ENCODE results near the gene NPVF.

Gene NPVF

DNA sequence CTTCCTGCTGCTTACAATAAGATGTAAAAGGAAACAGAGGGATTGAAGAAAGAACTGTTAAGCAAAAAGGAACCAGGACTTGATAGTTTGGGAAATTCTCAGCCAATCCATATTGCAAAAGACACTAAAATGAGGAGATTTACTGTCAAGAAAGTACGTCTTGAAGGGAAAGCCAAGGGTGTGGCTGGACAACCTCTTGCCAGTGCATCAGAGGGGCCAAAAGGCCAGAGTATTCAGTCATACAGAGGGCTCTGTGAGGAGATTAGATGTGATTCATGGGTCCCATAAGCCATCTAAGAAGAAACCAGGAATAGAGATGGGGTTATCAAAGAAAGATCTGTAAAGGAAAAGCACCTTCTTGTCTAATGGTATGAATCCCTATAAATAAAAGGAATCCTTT, 25.4 kb upstream of the NPVF start:
- no peaks in the 10 kb centered on the region for H3K9me3 ChIP-seq (ENCODE audit: control insufficient read depth in 2 of 2, low read length in 2 of 2)
- no peak overlapping the region for H3K4me3 ChIP-seq (ENCODE audit: low read length in 2 of 2)
- no peak overlapping the region for H3K27ac ChIP-seq (ENCODE audit: low read length)
- no peaks in the 10 kb centered on the region for H3K27me3 ChIP-seq (ENCODE audit: control insufficient read depth in 1 of 2, insufficient read depth in 2 of 2, low read length in 2 of 2)
- H3K36me3 ChIP-seq (ENCODE audit: control insufficient read depth in 2 of 2, insufficient read depth in 2 of 2, low read length in 2 of 2), result no peaks in the 10 kb centered on the region
- H3K4me1 ChIP-seq (ENCODE audit: control insufficient read depth, insufficient read depth, low read length), result no peaks in the 10 kb centered on the region
- no peak overlapping the region for H3K9ac ChIP-seq (ENCODE audit: low read length in 2 of 2)

DNA sequence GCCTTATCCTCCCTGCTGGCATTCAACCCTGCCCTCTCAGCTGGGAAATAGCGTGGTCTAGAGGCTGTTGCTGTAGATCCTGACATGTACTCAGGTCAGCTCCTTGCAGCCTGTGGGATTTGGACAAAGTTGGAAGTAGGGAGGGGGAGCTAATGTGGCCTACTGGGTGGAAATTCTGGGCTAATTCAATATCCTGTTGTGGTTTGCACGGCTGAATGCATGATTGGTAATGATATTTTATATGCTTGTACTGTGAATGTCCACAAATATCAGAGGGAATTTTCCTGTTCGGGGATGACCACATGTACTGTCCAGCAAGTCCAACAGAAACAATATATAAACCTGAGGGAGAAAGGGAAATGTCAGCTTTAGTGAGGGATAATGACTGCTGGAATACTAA, 22.1 kb upstream of the NPVF start:
- Histone ChIP-seq H3K4me3 (ENCODE audit: low read length in 2 of 2) (no peak overlapping the region), H3K9ac (ENCODE audit: low read length in 2 of 2) (no peak overlapping the region), H3K27me3 (ENCODE audit: control insufficient read depth in 1 of 2, insufficient read depth in 2 of 2, low read length in 2 of 2) (no peaks in the 10 kb centered on the region), H3K4me1 (ENCODE audit: control insufficient read depth, insufficient read depth, low read length) (no peaks in the 10 kb centered on the region), H3K27ac (ENCODE audit: low read length) (no peak overlapping the region), H3K36me3 (ENCODE audit: control insufficient read depth in 2 of 2, insufficient read depth in 2 of 2, low read length in 2 of 2) (no peaks in the 10 kb centered on the region), H3K9me3 (ENCODE audit: control insufficient read depth in 2 of 2, low read length in 2 of 2) (no peaks in the 10 kb centered on the region)

DNA sequence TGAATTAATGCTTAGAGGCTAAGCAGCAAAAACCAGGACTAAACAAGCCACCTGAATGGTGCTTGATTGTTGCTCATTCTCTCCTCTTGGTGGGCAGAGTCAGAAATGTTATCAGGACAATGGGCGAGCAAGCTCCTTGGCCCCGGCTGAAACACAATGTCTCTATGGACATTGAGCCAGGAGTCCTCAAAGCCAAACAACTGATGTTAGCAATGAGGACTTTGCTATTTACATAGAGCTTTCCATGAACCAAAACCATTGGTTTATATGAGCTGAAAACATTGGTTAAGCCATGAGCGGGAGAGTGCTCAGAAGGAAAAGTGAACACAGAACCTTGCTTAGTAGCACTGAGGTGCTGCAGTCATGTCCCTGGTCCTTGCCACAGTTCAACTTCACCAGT, 21.5 kb upstream of the NPVF start:
- H3K27me3 ChIP-seq (ENCODE audit: control insufficient read depth in 1 of 2, insufficient read depth in 2 of 2, low read length in 2 of 2), result no peaks in the 10 kb centered on the region
- no peak overlapping the region for H3K9ac ChIP-seq (ENCODE audit: low read length in 2 of 2)
- H3K4me3 ChIP-seq (ENCODE audit: low read length in 2 of 2), result no peak overlapping the region
- no peaks in the 10 kb centered on the region for H3K9me3 ChIP-seq (ENCODE audit: control insufficient read depth in 2 of 2, low read length in 2 of 2)
- H3K4me1 ChIP-seq (ENCODE audit: control insufficient read depth, insufficient read depth, low read length), result no peaks in the 10 kb centered on the region
- no peaks in the 10 kb centered on the region for H3K36me3 ChIP-seq (ENCODE audit: control insufficient read depth in 2 of 2, insufficient read depth in 2 of 2, low read length in 2 of 2)
- H3K27ac ChIP-seq (ENCODE audit: low read length), result no peak overlapping the region

DNA sequence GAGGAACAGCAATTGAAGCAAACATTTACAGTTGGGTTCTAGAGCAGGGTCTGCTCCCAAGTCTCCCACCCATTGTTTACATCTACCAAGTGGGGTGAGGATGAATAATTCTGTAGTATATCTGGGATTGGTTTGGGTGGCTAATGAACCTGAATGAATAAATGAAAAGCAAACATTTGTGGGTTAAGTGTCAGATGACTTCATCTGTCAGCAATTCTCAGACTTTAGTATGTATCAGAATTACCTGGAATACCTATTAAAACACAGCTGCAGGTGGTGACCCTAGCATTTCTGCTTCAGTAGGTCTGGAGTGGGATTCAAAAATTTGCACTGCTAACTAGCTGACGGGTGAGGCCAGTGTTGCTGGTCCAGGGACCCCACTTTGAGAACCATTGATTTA, 18.0 kb upstream of the NPVF start:
- Histone ChIP-seq H3K9me3 (ENCODE audit: control insufficient read depth in 2 of 2, low read length in 2 of 2) (no peaks in the 10 kb centered on the region), H3K36me3 (ENCODE audit: control insufficient read depth in 2 of 2, insufficient read depth in 2 of 2, low read length in 2 of 2) (no peaks in the 10 kb centered on the region), H3K4me3 (ENCODE audit: low read length in 2 of 2) (no peak overlapping the region), H3K4me1 (ENCODE audit: control insufficient read depth, insufficient read depth, low read length) (no peaks in the 10 kb centered on the region), H3K9ac (ENCODE audit: low read length in 2 of 2) (no peak overlapping the region), H3K27ac (ENCODE audit: low read length) (no peak overlapping the region), H3K27me3 (ENCODE audit: control insufficient read depth in 1 of 2, insufficient read depth in 2 of 2, low read length in 2 of 2) (no peaks in the 10 kb centered on the region)

GRCh38 chr7:25244254-25245033, 16.2 kb upstream of the NPVF start:
- no peaks in the 10 kb centered on the region for H3K36me3 ChIP-seq (ENCODE audit: control insufficient read depth in 2 of 2, insufficient read depth in 2 of 2, low read length in 2 of 2)
- no peak overlapping the region for H3K4me3 ChIP-seq (ENCODE audit: low read length in 2 of 2)
- H3K27ac ChIP-seq (ENCODE audit: low read length), result no peak overlapping the region
- no peaks in the 10 kb centered on the region for H3K4me1 ChIP-seq (ENCODE audit: control insufficient read depth, insufficient read depth, low read length)
- H3K27me3 ChIP-seq (ENCODE audit: control insufficient read depth in 1 of 2, insufficient read depth in 2 of 2, low read length in 2 of 2), result no peaks in the 10 kb centered on the region
- H3K9me3 ChIP-seq (ENCODE audit: control insufficient read depth in 2 of 2, low read length in 2 of 2), result no peaks in the 10 kb centered on the region
- H3K9ac ChIP-seq (ENCODE audit: low read length in 2 of 2), result no peak overlapping the region

- no peaks in the 10 kb centered on the region for H3K27me3 ChIP-seq (ENCODE audit: control insufficient read depth in 1 of 2, insufficient read depth in 2 of 2, low read length in 2 of 2)
- H3K27ac ChIP-seq (ENCODE audit: low read length), result no peak overlapping the region
- H3K4me1 ChIP-seq (ENCODE audit: control insufficient read depth, insufficient read depth, low read length), result no peaks in the 10 kb centered on the region
- no peaks in the 10 kb centered on the region for H3K9me3 ChIP-seq (ENCODE audit: control insufficient read depth in 2 of 2, low read length in 2 of 2)
- no peak overlapping the region for H3K4me3 ChIP-seq (ENCODE audit: low read length in 2 of 2)
- no peak overlapping the region for H3K9ac ChIP-seq (ENCODE audit: low read length in 2 of 2)
- H3K36me3 ChIP-seq (ENCODE audit: control insufficient read depth in 2 of 2, insufficient read depth in 2 of 2, low read length in 2 of 2), result no peaks in the 10 kb centered on the region
Observed at GRCh38 chr7:25242678-25243077, 14.4 kb upstream of the NPVF start.

GRCh38 chr7:25240896-25241295, 12.6 kb upstream of the NPVF start:
- H3K4me3 ChIP-seq (ENCODE audit: low read length in 2 of 2), result no peak overlapping the region
- no peaks in the 10 kb centered on the region for H3K36me3 ChIP-seq (ENCODE audit: control insufficient read depth in 2 of 2, insufficient read depth in 2 of 2, low read length in 2 of 2)
- H3K27me3 ChIP-seq (ENCODE audit: control insufficient read depth in 1 of 2, insufficient read depth in 2 of 2, low read length in 2 of 2), result no peaks in the 10 kb centered on the region
- H3K4me1 ChIP-seq (ENCODE audit: control insufficient read depth, insufficient read depth, low read length), result no peaks in the 10 kb centered on the region
- H3K9me3 ChIP-seq (ENCODE audit: control insufficient read depth in 2 of 2, low read length in 2 of 2), result no peaks in the 10 kb centered on the region
- no peak overlapping the region for H3K27ac ChIP-seq (ENCODE audit: low read length)
- no peak overlapping the region for H3K9ac ChIP-seq (ENCODE audit: low read length in 2 of 2)

- Histone ChIP-seq H3K4me3 (ENCODE audit: low read length in 2 of 2) (no peak overlapping the region), H3K4me1 (ENCODE audit: control insufficient read depth, insufficient read depth, low read length) (no peaks in the 10 kb centered on the region), H3K27me3 (ENCODE audit: control insufficient read depth in 1 of 2, insufficient read depth in 2 of 2, low read length in 2 of 2) (no peaks in the 10 kb centered on the region), H3K36me3 (ENCODE audit: control insufficient read depth in 2 of 2, insufficient read depth in 2 of 2, low read length in 2 of 2) (no peaks in the 10 kb centered on the region), H3K27ac (ENCODE audit: low read length) (no peak overlapping the region), H3K9ac (ENCODE audit: low read length in 2 of 2) (no peak overlapping the region), H3K9me3 (ENCODE audit: control insufficient read depth in 2 of 2, low read length in 2 of 2) (no peaks in the 10 kb centered on the region)
Observed at GRCh38 chr7:25240340-25240739, 12.1 kb upstream of the NPVF start.

DNA sequence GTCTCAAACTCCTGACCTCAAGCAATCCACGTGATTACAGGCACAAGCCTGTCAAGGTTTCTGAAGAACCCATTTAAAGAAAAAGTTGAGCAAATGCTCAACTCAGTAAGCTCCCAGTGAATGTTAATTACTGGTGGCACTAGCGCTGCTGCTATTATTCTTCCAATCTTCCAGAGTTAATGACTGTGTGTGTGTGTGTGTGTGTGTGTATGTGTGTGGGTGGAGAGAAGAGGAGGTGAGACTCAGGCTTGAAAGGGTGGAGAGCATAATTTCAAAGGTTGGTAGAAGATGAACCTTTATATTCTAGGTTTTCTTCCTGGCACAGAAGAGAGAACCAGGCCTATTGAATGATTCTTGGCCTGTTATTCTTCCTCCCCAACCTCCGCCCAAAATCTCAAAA, 11.6 kb upstream of the NPVF start:
- Histone ChIP-seq H3K9me3 (ENCODE audit: control insufficient read depth in 2 of 2, low read length in 2 of 2) (no peaks in the 10 kb centered on the region), H3K27me3 (ENCODE audit: control insufficient read depth in 1 of 2, insufficient read depth in 2 of 2, low read length in 2 of 2) (no peaks in the 10 kb centered on the region), H3K36me3 (ENCODE audit: control insufficient read depth in 2 of 2, insufficient read depth in 2 of 2, low read length in 2 of 2) (no peaks in the 10 kb centered on the region), H3K4me1 (ENCODE audit: control insufficient read depth, insufficient read depth, low read length) (no peaks in the 10 kb centered on the region), H3K4me3 (ENCODE audit: low read length in 2 of 2) (no peak overlapping the region), H3K27ac (ENCODE audit: low read length) (no peak overlapping the region), H3K9ac (ENCODE audit: low read length in 2 of 2) (no peak overlapping the region)

DNA sequence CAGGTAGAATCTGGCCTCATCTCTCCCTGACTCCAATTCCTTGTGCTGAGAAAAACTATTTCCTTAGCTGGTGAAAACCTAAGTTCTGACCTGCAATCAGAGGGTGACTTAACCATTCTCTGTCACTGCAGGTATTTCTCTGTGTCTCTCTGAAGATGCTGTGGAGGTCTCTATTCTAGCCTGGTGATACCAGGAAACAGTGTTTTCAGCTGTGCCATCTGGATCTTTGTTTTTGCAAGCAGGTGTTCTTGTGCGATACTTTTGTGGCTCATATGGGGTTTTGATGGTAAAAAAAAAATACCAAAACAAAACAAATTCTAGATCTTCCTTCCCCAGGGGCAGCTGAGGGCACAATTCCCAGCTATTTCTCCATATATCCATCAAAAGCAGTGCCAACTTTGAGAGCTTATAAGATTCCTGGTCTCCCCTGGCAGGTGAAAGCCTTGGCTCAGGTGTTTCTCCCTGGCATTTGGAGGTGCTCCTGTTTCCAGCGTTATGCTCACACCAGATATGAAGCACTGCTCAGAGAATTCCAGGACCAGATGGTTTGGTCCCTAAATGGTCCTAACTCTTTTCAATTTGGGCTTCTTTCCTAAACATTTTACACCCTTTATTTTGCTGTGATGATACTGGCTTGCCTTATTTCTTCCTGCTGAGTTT, 9.9 kb upstream of the NPVF start:
- H3K36me3 ChIP-seq (ENCODE audit: control insufficient read depth in 2 of 2, insufficient read depth in 2 of 2, low read length in 2 of 2), result no peaks in the 10 kb centered on the region
- no peak overlapping the region for H3K9ac ChIP-seq (ENCODE audit: low read length in 2 of 2)
- H3K4me3 ChIP-seq (ENCODE audit: low read length in 2 of 2), result no peak overlapping the region
- no peaks in the 10 kb centered on the region for H3K27me3 ChIP-seq (ENCODE audit: control insufficient read depth in 1 of 2, insufficient read depth in 2 of 2, low read length in 2 of 2)
- no peak overlapping the region for H3K27ac ChIP-seq (ENCODE audit: low read length)
- no peaks in the 10 kb centered on the region for H3K4me1 ChIP-seq (ENCODE audit: control insufficient read depth, insufficient read depth, low read length)
- no peaks in the 10 kb centered on the region for H3K9me3 ChIP-seq (ENCODE audit: control insufficient read depth in 2 of 2, low read length in 2 of 2)

DNA sequence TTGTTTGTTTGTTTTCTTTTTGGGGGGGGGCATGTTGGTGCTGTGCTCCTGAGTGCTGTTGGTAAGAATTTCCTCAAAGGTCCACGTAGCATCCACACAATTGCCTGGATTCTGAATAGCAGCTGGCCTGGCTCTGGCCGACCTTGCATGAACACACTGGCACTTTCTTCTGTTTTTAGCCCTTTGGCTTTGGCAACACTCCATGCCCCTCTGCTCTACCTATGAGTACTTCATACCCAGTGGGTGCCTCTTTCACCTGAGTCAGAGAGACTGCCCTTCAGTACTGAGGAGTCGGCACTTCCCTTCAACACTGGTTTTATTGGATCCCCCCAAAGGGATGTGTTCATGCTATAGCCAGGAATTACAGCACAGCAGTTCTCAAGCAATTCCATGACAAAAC, 7.2 kb upstream of the NPVF start:
- H3K9ac ChIP-seq (ENCODE audit: low read length in 2 of 2), result no peak overlapping the region
- H3K9me3 ChIP-seq (ENCODE audit: control insufficient read depth in 2 of 2, low read length in 2 of 2), result no peaks in the 10 kb centered on the region
- no peaks in the 10 kb centered on the region for H3K27me3 ChIP-seq (ENCODE audit: control insufficient read depth in 1 of 2, insufficient read depth in 2 of 2, low read length in 2 of 2)
- H3K4me1 ChIP-seq (ENCODE audit: control insufficient read depth, insufficient read depth, low read length), result no peaks in the 10 kb centered on the region
- no peak overlapping the region for H3K27ac ChIP-seq (ENCODE audit: low read length)
- H3K36me3 ChIP-seq (ENCODE audit: control insufficient read depth in 2 of 2, insufficient read depth in 2 of 2, low read length in 2 of 2), result no peaks in the 10 kb centered on the region
- H3K4me3 ChIP-seq (ENCODE audit: low read length in 2 of 2), result no peak overlapping the region
